HEK293T (cell line): ENCODE results near the gene MS4A10.

ENCODE experiments used
- BHLHE40 ChIP-seq: fragments of 450-650 bp; IDR thresholded peaks from 2 replicates; pipeline ENCODE4 v1.6.1; 2016; ENCODE audit warnings: mild to moderate bottlenecking, moderate library complexity, borderline replicate concordance
- FOXA1 ChIP-seq: fragments of 450-650 bp; IDR thresholded peaks from 2 replicates; pipeline ENCODE4 v1.6.1; 2016; ENCODE audit warnings: mild to moderate bottlenecking
- FOXK2 ChIP-seq: fragments of 450-650 bp; IDR thresholded peaks from 2 replicates; pipeline ENCODE4 v1.6.1; 2016; ENCODE audit warnings: mild to moderate bottlenecking
- FOXM1 ChIP-seq: fragments of 450-650 bp; IDR thresholded peaks from 2 replicates; pipeline ENCODE4 v1.6.1; 2017; ENCODE audit warnings: mild to moderate bottlenecking, borderline replicate concordance
- LEF1 ChIP-seq: fragments of 450-650 bp; IDR thresholded peaks from 2 replicates; pipeline ENCODE4 v1.6.1; 2017; ENCODE audit warnings: mild to moderate bottlenecking, borderline replicate concordance
- NFRKB ChIP-seq: fragments of 450-650 bp; IDR thresholded peaks from 2 replicates; pipeline ENCODE4 v1.6.1; 2016; ENCODE audit warnings: mild to moderate bottlenecking, moderate library complexity
- SP1 ChIP-seq: fragments of 450-650 bp; IDR thresholded peaks from 2 replicates; pipeline ENCODE4 v1.6.1; 2017
- ZNF384 ChIP-seq: fragments of 450-650 bp; IDR thresholded peaks from 2 replicates; pipeline ENCODE4 v1.6.1; 2016
- TF ChIP-seq, protein P1 (sequence below): fragments of 450-650 bp; IDR thresholded peaks from 2 replicates; pipeline ENCODE4 v1.6.1; 2016

DNA sequence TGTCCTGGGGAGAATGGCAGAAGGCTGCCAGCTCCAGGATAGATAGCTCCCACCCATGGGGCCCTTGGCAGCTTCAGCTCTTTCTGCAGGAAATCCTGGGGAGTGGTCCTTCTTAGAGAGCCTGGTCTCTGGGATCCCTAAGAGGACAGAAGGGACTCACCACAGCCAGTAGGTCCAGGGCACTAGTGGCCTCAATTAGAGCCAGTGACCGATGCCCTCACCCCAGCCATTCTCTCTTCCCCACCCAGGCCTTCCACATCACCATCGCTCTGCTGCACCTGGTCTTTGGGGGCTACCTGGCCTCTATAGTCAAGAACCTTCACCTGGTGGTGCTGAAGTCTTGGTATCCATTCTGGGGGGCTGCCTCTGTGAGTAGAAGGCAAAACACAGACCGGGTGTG lies 5.6 kb downstream of the MS4A10 start:
- TF ChIP-seq FOXK2 (no peak), SP1 (no peak), FOXA1 (no peak), LEF1 (no peak), NFRKB (no peak), ZNF384 (no peak), FOXM1 (no peak), BHLHE40 (no peak)
- TF ChIP-seq, protein P1, sequence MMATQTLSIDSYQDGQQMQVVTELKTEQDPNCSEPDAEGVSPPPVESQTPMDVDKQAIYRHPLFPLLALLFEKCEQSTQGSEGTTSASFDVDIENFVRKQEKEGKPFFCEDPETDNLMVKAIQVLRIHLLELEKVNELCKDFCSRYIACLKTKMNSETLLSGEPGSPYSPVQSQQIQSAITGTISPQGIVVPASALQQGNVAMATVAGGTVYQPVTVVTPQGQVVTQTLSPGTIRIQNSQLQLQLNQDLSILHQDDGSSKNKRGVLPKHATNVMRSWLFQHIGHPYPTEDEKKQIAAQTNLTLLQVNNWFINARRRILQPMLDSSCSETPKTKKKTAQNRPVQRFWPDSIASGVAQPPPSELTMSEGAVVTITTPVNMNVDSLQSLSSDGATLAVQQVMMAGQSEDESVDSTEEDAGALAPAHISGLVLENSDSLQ, result no peak
